Suppressor macrophage treated with lipopolysaccharide for 4 hours (primary cell): ENCODE data around the gene LHFPL3.
A peak's percentile ranks its signal among the peaks of the same experiment; 100 is the strongest.

Experiments used
- DNase-seq: peaks from one replicate; pipeline ENCODE4 v3.0.0-alpha.2; 2020

The LHFPL3 gene

GRCh38 chr7:104807671-104808070, 479.3 kb downstream of the LHFPL3 start:
- DNase-seq = no peak

- no peak for DNase-seq
These were observed 481.5 kb downstream of the LHFPL3 start for GRCh38 chr7:104809906-104810305.

- no peak for DNase-seq
These were observed 485.7 kb downstream of the LHFPL3 start for GRCh38 chr7:104814126-104814525.

- no peak for DNase-seq
These were observed 486.4 kb downstream of the LHFPL3 start for GRCh38 chr7:104814671-104815400.

- no peak for DNase-seq
These were observed 488.1 kb downstream of the LHFPL3 start for GRCh38 chr7:104816537-104816936.

GRCh38 chr7:104818961-104819880, 490.8 kb downstream of the LHFPL3 start:
- no peak for DNase-seq

- no peak for DNase-seq
These were observed 492.6 kb downstream of the LHFPL3 start for GRCh38 chr7:104820836-104821535.

GRCh38 chr7:104823177-104823576, 494.8 kb downstream of the LHFPL3 start:
- no peak for DNase-seq

GRCh38 chr7:104825099-104825498, 496.7 kb downstream of the LHFPL3 start:
- DNase-seq = no peak

GRCh38 chr7:104826135-104826534, 497.7 kb downstream of the LHFPL3 start:
- DNase-seq = no peak

GRCh38 chr7:104836976-104837375, 508.6 kb downstream of the LHFPL3 start:
- DNase-seq = no peak

- no peak for DNase-seq
These were observed 510.3 kb downstream of the LHFPL3 start for GRCh38 chr7:104838537-104839299.

- DNase-seq = no peak
These were observed 511.4 kb downstream of the LHFPL3 start for GRCh38 chr7:104839842-104840241.

GRCh38 chr7:104841798-104842197, 513.4 kb downstream of the LHFPL3 start:
- DNase-seq = no peak

GRCh38 chr7:104843198-104843597, 514.8 kb downstream of the LHFPL3 start:
- DNase-seq = no peak

GRCh38 chr7:104845557-104845956, 517.2 kb downstream of the LHFPL3 start:
- no peak for DNase-seq

GRCh38 chr7:104846731-104847130, 518.3 kb downstream of the LHFPL3 start:
- no peak for DNase-seq

GRCh38 chr7:104848138-104848990, 520.0 kb downstream of the LHFPL3 start:
- peak; percentile 69 for DNase-seq

GRCh38 chr7:104850374-104850773, 522.0 kb downstream of the LHFPL3 start:
- DNase-seq = no peak

- DNase-seq = no peak
These were observed 522.9 kb downstream of the LHFPL3 start for GRCh38 chr7:104851268-104851667.

- DNase-seq = no peak
These were observed 524.0 kb downstream of the LHFPL3 start for GRCh38 chr7:104852386-104852785.

- no peak for DNase-seq
These were observed 527.5 kb downstream of the LHFPL3 start for GRCh38 chr7:104855861-104856260.
